Fibroblast of lung (primary cell): Measurements from ENCODE around the gene RAB11FIP3. TPM values are rescaled to one million over a fixed set of nuclear protein-coding genes. Genes with fewer than 3 reads are reported as not detected.

Experiments used
- DNase-seq, 2 donors: peaks; one replicate each; pipeline versions ENCODE4 v3.0.0 to v3.0.0-alpha.2; 2010; ENCODE audit warnings: low read depth in 2 of 2
- H2AFZ ChIP-seq: 2 replicates; pipeline ENCODE4 v1.5.1; 2012; ENCODE audit warnings: low read length, control low read depth, inconsistent platforms
- H3K27ac ChIP-seq: 2 replicates; pipeline ENCODE4 v1.5.1; 2011; ENCODE audit warnings: low read length, control low read depth; ENCODE audit not compliant: insufficient read depth
- H3K27me3 ChIP-seq: 2 replicates; pipeline ENCODE4 v1.5.1; 2011; ENCODE audit warnings: mild to moderate bottlenecking, low read length; ENCODE audit not compliant: control insufficient read depth, insufficient read depth
- H3K36me3 ChIP-seq: 2 replicates; pipeline ENCODE4 v1.5.1; 2011; ENCODE audit warnings: low read length; ENCODE audit not compliant: control insufficient read depth, insufficient read depth
- H3K4me1 ChIP-seq: 2 replicates; pipeline ENCODE4 v1.5.1; 2011; ENCODE audit warnings: low read length; ENCODE audit not compliant: control insufficient read depth, insufficient read depth; ENCODE audit errors: extremely low read depth
- H3K4me2 ChIP-seq: 2 replicates; pipeline ENCODE4 v1.5.1; 2011; ENCODE audit warnings: low read length, control low read depth; ENCODE audit not compliant: insufficient read depth; ENCODE audit errors: extremely low read depth
- H3K4me3 ChIP-seq, 4 experiments: fragments of 200-600 bp in 1 of 4; sonication (generic) in 1 of 4; replicated peaks in 1 of 4; 2 replicates each; pipeline ENCODE4 v1.5.1; 2011 to 2016; ENCODE audit warnings: low read length in 4 of 4, low read depth in 3 of 4, mild to moderate bottlenecking in 3 of 4, control low read depth in 2 of 4, inconsistent platforms in 1 of 4, mixed read lengths in 1 of 4; ENCODE audit not compliant: insufficient read depth in 1 of 4; ENCODE audit errors: control extremely low read depth in 1 of 4
- H3K79me2 ChIP-seq: 2 replicates; pipeline ENCODE4 v1.5.1; 2012; ENCODE audit warnings: mild to moderate bottlenecking, low read length, inconsistent platforms; ENCODE audit not compliant: control insufficient read depth, insufficient read depth
- H3K9ac ChIP-seq: 2 replicates; pipeline ENCODE4 v1.5.1; 2011; ENCODE audit warnings: mild to moderate bottlenecking, low read length, control low read depth; ENCODE audit not compliant: insufficient read depth
- H3K9me3 ChIP-seq: 2 replicates; pipeline ENCODE4 v1.5.1; 2012; ENCODE audit warnings: low read depth, low read length; ENCODE audit not compliant: control insufficient read depth, insufficient read depth
- H4K20me1 ChIP-seq: 2 replicates; pipeline ENCODE4 v1.5.1; 2011; ENCODE audit warnings: low read length; ENCODE audit not compliant: control insufficient read depth, insufficient read depth; ENCODE audit errors: extremely low read depth
- CTCF ChIP-seq, 2 donors: IDR thresholded peaks in 1 of 2; conservative IDR thresholded peaks in 1 of 2; 1 replicate in 1 of 2; 2 replicates in 1 of 2; pipeline ENCODE4 v1.5.1; 2011 to 2012; ENCODE audit warnings: low read length in 2 of 2, control low read depth in 1 of 2, inconsistent platforms in 1 of 2, low read depth in 1 of 2, mild to moderate bottlenecking in 1 of 2
- EZH2 ChIP-seq: IDR thresholded peaks from 2 replicates; pipeline ENCODE4 v1.5.1; 2012; ENCODE audit warnings: low read length, control low read depth, mild to moderate bottlenecking; ENCODE audit errors: missing control alignments
- polyA plus RNA-seq, 2 donors: library from polyadenylated mRNA; depleted of rRNA in 1 of 2; stranded (reverse) in 1 of 2; unstranded in 1 of 2; fragments of >200 nt; gene quantifications; 2 replicates each; pipeline ENCODE4 v1.2.1, GENCODE V29; 2011 to 2012; ENCODE audit warnings: missing spikeins in 1 of 2
- total RNA-seq: library from RNA; depleted of rRNA; stranded (reverse); fragments of >200 nt; gene quantifications from 2 replicates; pipeline ENCODE4 v1.2.1, GENCODE V29; 2014

RAB11FIP3 gene
- total and polyA plus RNA-seq, 2 donors (not counting 1 experiment from before 2014, with no cell fraction given), result 7.3 to 22.1 TPM

GRCh38 chr16:455453-455852 lies 30.0 kb downstream of the RAB11FIP3 start:
- Histone ChIP-seq H3K9me3 (no peaks in the 10 kb centered on the region), H2AFZ (no peak overlapping the region), H3K4me1 (peaks cover 2% of the 10 kb centered on the region), H3K36me3 (no peaks in the 10 kb centered on the region), H4K20me1 (no peaks in the 10 kb centered on the region), H3K27ac (no peak overlapping the region), H3K4me3 (no peak overlapping the region), H3K9ac (no peak overlapping the region), H3K27me3 (no peaks in the 10 kb centered on the region), H3K79me2 (no peaks in the 10 kb centered on the region), H3K4me2 (no peak overlapping the region)
- no peak for TF ChIP-seq CTCF (conservative IDR thresholded peaks at IDR 0.05 in 1 of 2, IDR thresholded peaks at IDR 0.05 in 1 of 2; ENCODE audit: low read depth in 1 of 2, low read length in 2 of 2)
- no peak for TF ChIP-seq EZH2
- no peak for DNase-seq

GRCh38 chr16:456891-457483 lies 31.5 kb downstream of the RAB11FIP3 start:
- Histone ChIP-seq H3K27ac (no peak overlapping the region), H3K4me2 (peak overlapping the region; percentile 27), H3K9ac (no peak overlapping the region), H2AFZ (no peak overlapping the region), H3K36me3 (no peaks in the 10 kb centered on the region), H3K4me1 (peaks cover 2% of the 10 kb centered on the region), H4K20me1 (no peaks in the 10 kb centered on the region), H3K4me3 (no peak overlapping the region), H3K79me2 (no peaks in the 10 kb centered on the region), H3K27me3 (no peaks in the 10 kb centered on the region), H3K9me3 (no peaks in the 10 kb centered on the region)
- DNase-seq, result peak; percentile 54 to 63
- TF ChIP-seq EZH2, result no peak
- TF ChIP-seq CTCF (conservative IDR thresholded peaks at IDR 0.05 in 1 of 2, IDR thresholded peaks at IDR 0.05 in 1 of 2; ENCODE audit: low read depth in 1 of 2, low read length in 2 of 2), result no peak

- no peaks in the 10 kb centered on the region for H3K79me2 ChIP-seq
- no peak overlapping the region for H3K4me2 ChIP-seq
- H3K9ac ChIP-seq, result no peak overlapping the region
- DNase-seq, result no peak
- H3K27me3 ChIP-seq, result no peaks in the 10 kb centered on the region
- H3K4me1 ChIP-seq, result peaks cover 2% of the 10 kb centered on the region
- TF ChIP-seq EZH2 (no peak), CTCF (conservative IDR thresholded peaks at IDR 0.05 in 1 of 2, IDR thresholded peaks at IDR 0.05 in 1 of 2; ENCODE audit: low read depth in 1 of 2, low read length in 2 of 2) (no peak)
- H2AFZ ChIP-seq, result no peak overlapping the region
- H4K20me1 ChIP-seq, result no peaks in the 10 kb centered on the region
- no peak overlapping the region for H3K27ac ChIP-seq
- no peak overlapping the region for H3K4me3 ChIP-seq
- H3K36me3 ChIP-seq, result no peaks in the 10 kb centered on the region
- no peaks in the 10 kb centered on the region for H3K9me3 ChIP-seq
Measured at GRCh38 chr16:457732-458400, 32.4 kb downstream of the RAB11FIP3 start.
